H1 (cell line): Measurements from ENCODE around the gene EPB41L1. TPM values are rescaled to one million over a fixed set of nuclear protein-coding genes. Genes with fewer than 3 reads are reported as not detected.

ENCODE experiments used
- CHD2 ChIP-seq: IDR thresholded peaks from 2 replicates; pipeline ENCODE4 v1.6.1; 2012; ENCODE audit warnings: low read length, improper control_type of control experiment
- KDM5A ChIP-seq: fragments of 200-600 bp; IDR thresholded peaks from 2 replicates; pipeline ENCODE4 v1.7.1; 2012; ENCODE audit warnings: mild to moderate bottlenecking, low read length, inconsistent platforms, mixed read lengths
- RXRA ChIP-seq: IDR thresholded peaks from 2 replicates; pipeline ENCODE4 v1.6.1; 2011; ENCODE audit warnings: low read depth, mild to moderate bottlenecking, low read length, moderate library complexity; ENCODE audit not compliant: insufficient read depth
- SP1 ChIP-seq: IDR thresholded peaks from 2 replicates; pipeline ENCODE4 v1.6.1; 2011; ENCODE audit warnings: low read depth, low read length
- polyA plus RNA-seq, 7 experiments: library from polyadenylated mRNA; depleted of rRNA in 3 of 7; stranded (reverse) in 5 of 7; unstranded in 2 of 7; fragments of >200 nt in 5 of 7; fragments of 200-250 nt in 2 of 7; gene quantifications; 1 replicate in 5 of 7; 2 replicates in 1 of 7; 4 replicates in 1 of 7; pipeline versions ENCODE4 v1.2.1 to v1.2.3, GENCODE V29; 2011 to 2013; ENCODE audit warnings: missing spikeins in 2 of 7, mixed read lengths in 2 of 7
- total RNA-seq: library from RNA; stranded (reverse); fragmentation: NEBNext Ultra II Directional; extraction: Animal tissue kit (Norgen Biotek cat#: 25700); gene quantifications from 2 replicates; pipeline ENCODE4 v1.2.1, GENCODE V29; 2021
- TF ChIP-seq, protein P1 (sequence below), 3 experiments: IDR thresholded peaks; 1 replicate in 2 of 3; 2 replicates in 1 of 3; pipeline versions ENCODE4 v1.5.1 to v1.6.1; 2011; ENCODE audit warnings: low read length in 3 of 3, mild to moderate bottlenecking in 3 of 3, inconsistent platforms in 2 of 3, low read depth in 1 of 3, moderate library complexity in 1 of 3; ENCODE audit not compliant: insufficient read depth in 1 of 3; ENCODE audit errors: control extremely low read depth in 1 of 3

EPB41L1 gene
- total and polyA plus RNA-seq, 2 of the 8 experiments (the other 6 are each of a cell fraction or from before 2014, with no cell fraction given), result 14.8 to 36.0 TPM

DNA sequence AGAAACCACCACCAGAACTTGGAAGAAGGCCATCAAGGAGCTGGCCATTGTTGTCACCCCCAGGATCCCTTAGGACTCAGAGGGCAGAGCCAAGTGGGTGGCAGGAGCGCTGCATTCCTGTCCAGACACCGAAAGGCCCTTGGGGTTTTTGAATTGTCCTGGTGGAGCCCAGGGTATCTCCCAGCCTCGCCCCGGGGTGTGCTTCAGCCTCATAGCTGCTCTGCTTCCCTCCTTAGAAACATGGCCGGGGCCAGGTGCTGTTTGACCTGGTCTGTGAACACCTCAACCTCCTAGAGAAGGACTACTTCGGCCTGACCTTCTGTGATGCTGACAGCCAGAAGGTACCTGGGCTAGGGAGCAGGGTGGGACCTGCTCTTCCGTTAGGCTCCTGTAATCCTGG is 23.2 kb downstream of the EPB41L1 start (continued):
- TF ChIP-seq, protein P1, sequence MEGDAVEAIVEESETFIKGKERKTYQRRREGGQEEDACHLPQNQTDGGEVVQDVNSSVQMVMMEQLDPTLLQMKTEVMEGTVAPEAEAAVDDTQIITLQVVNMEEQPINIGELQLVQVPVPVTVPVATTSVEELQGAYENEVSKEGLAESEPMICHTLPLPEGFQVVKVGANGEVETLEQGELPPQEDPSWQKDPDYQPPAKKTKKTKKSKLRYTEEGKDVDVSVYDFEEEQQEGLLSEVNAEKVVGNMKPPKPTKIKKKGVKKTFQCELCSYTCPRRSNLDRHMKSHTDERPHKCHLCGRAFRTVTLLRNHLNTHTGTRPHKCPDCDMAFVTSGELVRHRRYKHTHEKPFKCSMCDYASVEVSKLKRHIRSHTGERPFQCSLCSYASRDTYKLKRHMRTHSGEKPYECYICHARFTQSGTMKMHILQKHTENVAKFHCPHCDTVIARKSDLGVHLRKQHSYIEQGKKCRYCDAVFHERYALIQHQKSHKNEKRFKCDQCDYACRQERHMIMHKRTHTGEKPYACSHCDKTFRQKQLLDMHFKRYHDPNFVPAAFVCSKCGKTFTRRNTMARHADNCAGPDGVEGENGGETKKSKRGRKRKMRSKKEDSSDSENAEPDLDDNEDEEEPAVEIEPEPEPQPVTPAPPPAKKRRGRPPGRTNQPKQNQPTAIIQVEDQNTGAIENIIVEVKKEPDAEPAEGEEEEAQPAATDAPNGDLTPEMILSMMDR (IDR thresholded peaks at IDR 0.05; ENCODE audit: control extremely low read depth in 1 of 3, insufficient read depth in 1 of 3, low read depth in 1 of 3, low read length in 3 of 3), result no peak
- TF ChIP-seq KDM5A (no peak), CHD2 (no peak), SP1 (no peak), RXRA (no peak)
